Fibroblast of lung (primary cell): ENCODE results near the gene UBE2D2.
"Not testable (repeated sequence)": the region's sequence is repeated elsewhere in the genome, so short reads cannot be mapped to it uniquely, and the experiment has no call there.

Source experiments
- CTCF ChIP-seq, 2 donors: IDR thresholded peaks in 1 of 2; conservative IDR thresholded peaks in 1 of 2; 1 replicate in 1 of 2; 2 replicates in 1 of 2; pipeline ENCODE4 v1.5.1; 2011 to 2012; ENCODE audit warnings: low read length in 2 of 2, control low read depth in 1 of 2, inconsistent platforms in 1 of 2, low read depth in 1 of 2, mild to moderate bottlenecking in 1 of 2
- EZH2 ChIP-seq: IDR thresholded peaks from 2 replicates; pipeline ENCODE4 v1.5.1; 2012; ENCODE audit warnings: low read length, control low read depth, mild to moderate bottlenecking; ENCODE audit errors: missing control alignments

- TF ChIP-seq CTCF (conservative IDR thresholded peaks at IDR 0.05 in 1 of 2, IDR thresholded peaks at IDR 0.05 in 1 of 2; ENCODE audit: low read depth in 1 of 2, low read length in 2 of 2); EZH2: not testable (repeated sequence)
These were observed 27.0 kb downstream of the UBE2D2 start for GRCh38 chr5:139588116-139588515.
